ENCODE results near the gene HAUS8.

Gene HAUS8

DNA sequence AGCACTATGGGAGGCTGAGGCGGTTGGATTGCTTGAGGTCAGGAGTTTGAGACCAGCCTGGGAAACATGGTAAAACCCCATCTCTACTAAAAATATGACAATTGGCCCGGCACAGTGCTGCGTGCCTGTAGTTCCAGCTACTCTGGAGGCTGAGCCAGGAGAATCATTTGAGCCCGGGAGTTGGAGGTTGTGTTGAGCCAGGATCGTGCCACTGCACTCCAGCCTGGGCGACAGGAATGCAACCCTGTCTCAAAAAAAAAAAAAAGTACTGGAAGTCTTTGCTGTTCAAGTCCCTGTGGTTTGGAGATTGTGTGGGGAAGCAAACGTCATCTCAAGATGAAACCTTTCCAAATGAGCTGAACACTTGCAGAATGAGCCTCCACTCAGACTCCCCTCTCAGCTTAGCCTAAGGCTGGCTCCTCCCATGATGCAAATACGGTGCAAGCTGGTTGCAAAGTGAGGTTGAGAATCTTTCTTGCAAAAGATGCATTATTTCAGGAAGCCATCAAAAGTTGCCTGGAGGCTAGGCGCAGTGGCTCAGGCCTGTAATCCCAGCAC, 46.6 kb upstream of the HAUS8 start:
- no peaks in the 10 kb centered on the region for H3K27me3 ChIP-seq (replicated peaks; ENCODE audit: insufficient read depth, low read length)

GRCh38 chr19:17118957-17119356, 43.7 kb upstream of the HAUS8 start:
- Histone ChIP-seq H3K9me2 (replicated peaks; ENCODE audit: insufficient read depth, low read length) (no peaks in the 10 kb centered on the region), H3F3A (ENCODE audit: insufficient read depth, low read length) (no peaks in the 10 kb centered on the region), H3K4me1 (ENCODE audit: low read length) (no peaks in the 10 kb centered on the region), H3K36me3 (replicated peaks; ENCODE audit: insufficient read depth, low read length) (no peaks in the 10 kb centered on the region), H4K20me1 (ENCODE audit: insufficient read depth, low read length) (no peaks in the 10 kb centered on the region), H3K27me3 (replicated peaks; ENCODE audit: insufficient read depth, low read length) (no peaks in the 10 kb centered on the region), H3K4me3 (ENCODE audit: low read length) (no peak overlapping the region), H3K9me3 (replicated peaks; ENCODE audit: insufficient read depth, low read length) (no peaks in the 10 kb centered on the region), H3K9ac (ENCODE audit: low read length) (no peak overlapping the region), H3K79me2 (ENCODE audit: low read length) (no peaks in the 10 kb centered on the region; the same call in 1 of the 2 replicates), H2AFZ (ENCODE audit: low read length) (no peak overlapping the region), H3K4me2 (ENCODE audit: low read depth, low read length) (no peak overlapping the region), H3K27ac (ENCODE audit: low read length) (no peak overlapping the region)
- TF ChIP-seq CTCF (IDR thresholded peaks at IDR 0.05; ENCODE audit: low read length): no peak
- TF ChIP-seq EZH2phosphoT487 (IDR thresholded peaks at IDR 0.05; ENCODE audit: low read length): no peak
- TF ChIP-seq EZH2 (optimal IDR thresholded peaks at IDR 0.05; ENCODE audit: low read depth, low read length): no peak
- no peak for DNase-seq

More for the DNA sequence above, 46.6 kb upstream of the HAUS8 start:
- H3K36me3 ChIP-seq (replicated peaks; ENCODE audit: insufficient read depth, low read length): no peaks in the 10 kb centered on the region
- no peak overlapping the region for H2AFZ ChIP-seq (ENCODE audit: low read length)
- no peak for TF ChIP-seq EZH2phosphoT487 (IDR thresholded peaks at IDR 0.05; ENCODE audit: low read length)
- TF ChIP-seq CTCF (IDR thresholded peaks at IDR 0.05; ENCODE audit: low read length): no peak
- no peak for TF ChIP-seq EZH2 (optimal IDR thresholded peaks at IDR 0.05; ENCODE audit: low read depth, low read length)
- H4K20me1 ChIP-seq (ENCODE audit: insufficient read depth, low read length): no peaks in the 10 kb centered on the region
- no peaks in the 10 kb centered on the region; the same call in 1 of the 2 replicates for H3K79me2 ChIP-seq (ENCODE audit: low read length)
- no peak overlapping the region for H3K4me2 ChIP-seq (ENCODE audit: low read depth, low read length)
- DNase-seq: no peak
- no peaks in the 10 kb centered on the region for H3K9me3 ChIP-seq (replicated peaks; ENCODE audit: insufficient read depth, low read length)
- H3K9me2 ChIP-seq (replicated peaks; ENCODE audit: insufficient read depth, low read length): no peaks in the 10 kb centered on the region
- no peak overlapping the region for H3K27ac ChIP-seq (ENCODE audit: low read length)
- H3K4me1 ChIP-seq (ENCODE audit: low read length): no peaks in the 10 kb centered on the region
- no peak overlapping the region for H3K9ac ChIP-seq (ENCODE audit: low read length)
- no peaks in the 10 kb centered on the region for H3F3A ChIP-seq (ENCODE audit: insufficient read depth, low read length)
- H3K4me3 ChIP-seq (ENCODE audit: low read length): no peak overlapping the region

GRCh38 chr19:17116996-17117702, 41.9 kb upstream of the HAUS8 start:
- Histone ChIP-seq H3K79me2 (ENCODE audit: low read length) (no peaks in the 10 kb centered on the region), H4K20me1 (ENCODE audit: insufficient read depth, low read length) (no peaks in the 10 kb centered on the region), H3K4me1 (ENCODE audit: low read length) (no peaks in the 10 kb centered on the region), H3K9me2 (replicated peaks; ENCODE audit: insufficient read depth, low read length) (no peaks in the 10 kb centered on the region), H3F3A (ENCODE audit: insufficient read depth, low read length) (no peaks in the 10 kb centered on the region), H3K4me3 (ENCODE audit: low read length) (no peak overlapping the region), H3K9ac (ENCODE audit: low read length) (no peak overlapping the region), H3K27ac (ENCODE audit: low read length) (no peak overlapping the region), H3K9me3 (replicated peaks; ENCODE audit: insufficient read depth, low read length) (no peaks in the 10 kb centered on the region), H3K4me2 (ENCODE audit: low read depth, low read length) (no peak overlapping the region), H3K36me3 (replicated peaks; ENCODE audit: insufficient read depth, low read length) (no peaks in the 10 kb centered on the region), H2AFZ (ENCODE audit: low read length) (no peak overlapping the region), H3K27me3 (replicated peaks; ENCODE audit: insufficient read depth, low read length) (no peaks in the 10 kb centered on the region)
- no peak for DNase-seq
- TF ChIP-seq EZH2phosphoT487 (IDR thresholded peaks at IDR 0.05; ENCODE audit: low read length) (no peak), EZH2 (optimal IDR thresholded peaks at IDR 0.05; ENCODE audit: low read depth, low read length) (no peak), CTCF (IDR thresholded peaks at IDR 0.05; ENCODE audit: low read length) (no peak)

All from MM.1S (cell line).